GM18873 (cell line): ENCODE results near the gene GABRG3.

Experiments used
- ATAC-seq: cut with Tn5 transposase; IDR thresholded peaks from one replicate; pipeline ENCODE4 v1.9.1; 2021; ENCODE audit warnings: mild to moderate bottlenecking, moderate library complexity, moderate number of reproducible peaks; ENCODE audit not compliant: unreplicated experiment, low FRiP score

Gene GABRG3

DNA sequence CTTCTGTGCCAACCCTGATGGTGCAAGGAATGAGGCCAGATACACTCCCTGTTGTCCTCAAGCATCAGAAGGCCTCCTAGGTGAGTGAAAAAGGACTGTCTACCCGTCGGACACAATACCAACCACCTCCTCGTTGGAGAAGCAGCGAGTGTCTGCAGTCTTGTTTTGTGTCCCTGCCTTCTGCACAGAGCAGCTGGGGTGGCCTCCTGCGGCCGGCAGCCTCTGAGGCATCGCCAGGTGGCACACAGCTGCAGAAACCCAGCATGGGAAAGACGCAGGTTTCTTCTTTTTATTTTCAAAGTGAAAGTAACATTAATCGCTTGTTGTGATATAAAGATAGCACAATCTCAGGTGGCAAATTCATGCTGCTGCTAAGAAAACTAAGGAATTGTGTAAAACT lies 618.3 kb downstream of the GABRG3 start:
- ATAC-seq, result no peak

DNA sequence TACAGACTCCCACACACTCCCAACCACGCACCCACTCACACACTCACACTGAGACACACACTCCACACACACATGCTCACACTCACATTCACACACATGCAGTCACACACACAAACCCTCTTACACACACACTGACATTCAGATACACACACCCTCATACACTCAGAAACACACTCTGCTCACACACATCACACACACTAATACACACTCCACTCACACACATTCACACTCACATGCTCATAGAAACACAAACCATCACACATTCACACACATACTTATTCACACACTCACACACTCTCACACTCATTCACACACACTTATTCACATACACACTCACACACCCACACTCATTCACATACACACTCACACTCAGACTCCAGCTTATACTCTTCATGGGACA lies 618.8 kb downstream of the GABRG3 start:
- ATAC-seq, result no peak
